Activated naive CD8-positive, alpha-beta T cell treated with anti-CD3 and anti-CD28 coated beads, Interleukin-2, amount 50 U/mL, for 24 hours (primary cell): ENCODE results near the gene MEF2B.
"Not testable (repeated sequence)": the region's sequence is repeated elsewhere in the genome, so short reads cannot be mapped to it uniquely, and the experiment has no call there.

ENCODE experiments used
- ATAC-seq: fragments of 150-1000 bp; cut with Tn5 transposase; one replicate; pipeline ENCODE4 v1.10.0; 2021
- DNase-seq: peaks from one replicate; pipeline ENCODE4 v3.0.0; 2021
- H3K27ac Mint-ChIP-seq: one replicate; pipeline ENCODE4 v1.8.0; 2021; ENCODE audit warnings: mild to moderate bottlenecking, mixed read lengths
- H3K27me3 Mint-ChIP-seq: one replicate; pipeline ENCODE4 v1.8.0; 2021; ENCODE audit warnings: mixed read lengths
- H3K36me3 Mint-ChIP-seq: one replicate; pipeline ENCODE4 v1.8.0; 2021; ENCODE audit warnings: low read depth, mixed read lengths
- H3K4me1 Mint-ChIP-seq: one replicate; pipeline ENCODE4 v1.8.0; 2021; ENCODE audit warnings: mixed read lengths
- H3K4me3 Mint-ChIP-seq: one replicate; pipeline ENCODE4 v1.8.0; 2021; ENCODE audit warnings: mild to moderate bottlenecking, moderate library complexity, mixed read lengths
- H3K9me3 Mint-ChIP-seq: one replicate; pipeline ENCODE4 v1.8.0; 2021; ENCODE audit warnings: mixed read lengths

MEF2B gene

DNA sequence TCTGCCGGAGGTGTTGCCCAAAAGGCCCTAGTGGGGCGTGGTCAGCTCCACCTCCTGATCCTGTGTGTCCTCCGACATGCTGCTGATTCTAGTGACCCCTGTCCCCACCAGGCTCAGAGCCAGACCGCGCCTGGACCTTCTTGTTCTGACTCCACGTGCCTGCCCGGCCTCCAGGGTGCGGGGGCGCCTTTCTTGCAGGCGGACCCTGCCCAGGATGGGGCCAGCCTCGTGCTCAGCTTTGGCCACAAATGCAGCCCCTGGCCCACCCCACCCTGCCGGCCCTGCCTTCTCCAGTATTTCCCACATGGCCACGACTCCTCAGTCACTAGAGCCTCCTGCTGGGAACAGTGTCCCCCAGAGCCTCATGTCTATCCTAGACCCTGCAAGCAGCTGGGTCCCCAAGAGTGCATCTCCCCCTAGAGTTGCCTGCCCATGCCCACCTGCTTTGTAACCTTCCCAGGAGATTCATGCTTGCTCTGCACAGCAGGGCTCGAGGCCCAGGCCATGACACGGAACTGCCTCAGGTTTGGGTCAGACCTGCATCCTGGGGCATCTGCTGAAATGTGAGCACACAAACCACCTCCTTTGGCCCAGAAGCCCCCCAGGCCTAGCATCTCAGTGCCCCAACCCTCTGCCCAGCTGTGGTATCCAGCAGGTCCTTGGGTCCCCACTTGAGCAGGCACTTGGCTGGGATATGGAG is 58.8 kb downstream of the MEF2B start:
- no peaks in the 10 kb centered on the region for H3K36me3 Mint-ChIP-seq
- H3K4me1 Mint-ChIP-seq = no peaks in the 10 kb centered on the region
- H3K9me3 Mint-ChIP-seq = no peaks in the 10 kb centered on the region
- H3K4me3 Mint-ChIP-seq = no peak overlapping the region
- H3K27ac Mint-ChIP-seq = no peak overlapping the region
- H3K27me3 Mint-ChIP-seq = no peaks in the 10 kb centered on the region
- ATAC-seq (no peak), DNase-seq (no peak)

DNA sequence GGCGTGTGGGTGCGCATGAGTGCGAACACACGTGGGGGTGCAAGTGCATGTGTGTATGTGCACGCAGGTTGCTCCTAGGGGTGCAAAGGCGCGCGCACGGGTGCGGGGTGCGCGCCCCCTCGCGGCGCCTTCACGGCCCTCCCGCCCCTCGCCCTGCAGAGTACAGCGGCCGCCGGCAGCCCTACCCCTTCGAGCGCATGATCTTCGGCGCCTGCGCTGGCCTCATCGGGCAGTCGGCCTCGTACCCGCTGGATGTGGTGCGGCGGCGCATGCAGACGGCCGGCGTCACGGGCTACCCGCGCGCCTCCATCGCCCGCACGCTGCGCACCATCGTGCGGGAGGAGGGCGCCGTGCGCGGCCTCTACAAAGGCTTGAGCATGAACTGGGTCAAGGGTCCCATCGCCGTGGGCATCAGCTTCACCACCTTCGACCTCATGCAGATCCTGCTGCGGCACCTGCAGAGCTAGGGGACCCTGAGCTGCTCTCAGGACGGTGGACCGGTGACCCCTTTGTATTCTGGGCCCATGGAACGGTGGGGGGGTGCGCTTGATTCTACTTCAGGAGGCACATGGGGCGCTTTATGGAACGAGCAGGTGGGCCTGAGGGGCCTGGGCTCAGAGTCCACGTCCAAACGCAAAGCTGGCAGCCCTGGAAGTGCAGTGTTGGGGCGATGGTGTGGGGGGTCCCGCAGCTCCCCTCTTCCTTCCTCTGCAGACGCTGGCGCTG is 59.5 kb downstream of the MEF2B start:
- Mint-ChIP-seq H3K27me3 (no peaks in the 10 kb centered on the region), H3K9me3 (no peaks in the 10 kb centered on the region), H3K4me3 (no peak overlapping the region), H3K27ac (no peak overlapping the region), H3K4me1 (no peaks in the 10 kb centered on the region), H3K36me3 (no peaks in the 10 kb centered on the region)
- peak; percentile 25 for DNase-seq
- ATAC-seq = peak; percentile 41

DNA sequence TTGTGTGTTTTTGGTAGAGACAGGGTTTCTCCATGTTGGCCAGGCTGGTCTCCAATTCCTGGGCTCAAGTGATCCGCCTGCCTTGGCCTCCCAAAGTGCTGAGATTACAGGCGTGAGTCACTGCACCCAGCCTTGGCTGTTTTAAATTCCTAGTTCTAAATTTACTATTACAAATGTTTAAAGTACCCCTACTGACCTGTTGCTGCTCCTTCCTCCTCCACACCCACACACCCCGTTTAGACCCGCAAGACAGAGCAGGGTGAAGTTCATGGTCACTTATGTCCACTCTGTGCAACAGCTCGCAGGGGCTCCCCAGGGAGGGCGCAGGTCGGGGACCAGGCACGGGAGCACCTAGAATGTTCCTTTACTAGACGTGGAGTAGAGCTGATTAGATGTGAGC is 60.5 kb downstream of the MEF2B start:
- no peak overlapping the region for H3K27ac Mint-ChIP-seq
- no peaks in the 10 kb centered on the region for H3K36me3 Mint-ChIP-seq
- DNase-seq (no peak), ATAC-seq (no peak)
- no peaks in the 10 kb centered on the region for H3K27me3 Mint-ChIP-seq
- H3K4me3 Mint-ChIP-seq = no peak overlapping the region
- H3K9me3 Mint-ChIP-seq = no peaks in the 10 kb centered on the region
- no peaks in the 10 kb centered on the region for H3K4me1 Mint-ChIP-seq

DNA sequence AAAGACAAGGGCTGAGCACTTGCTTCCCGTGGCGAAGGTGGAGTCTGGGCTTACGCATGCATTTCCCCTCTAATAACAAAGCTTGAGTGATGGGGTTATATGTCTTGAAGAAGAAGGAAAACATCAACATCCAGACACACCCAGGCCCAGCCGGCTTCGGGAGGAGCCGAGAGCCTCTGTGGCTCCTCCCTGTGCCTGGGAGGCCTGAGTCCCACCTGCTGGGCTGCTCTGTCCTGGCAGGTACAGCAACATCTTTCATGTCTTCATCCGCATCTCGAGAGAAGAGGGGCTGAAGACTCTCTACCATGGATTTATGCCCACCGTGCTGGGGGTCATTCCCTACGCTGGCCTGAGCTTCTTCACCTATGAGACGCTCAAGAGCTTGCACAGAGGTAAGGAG is 62.4 kb downstream of the MEF2B start:
- H3K36me3 Mint-ChIP-seq = no peaks in the 10 kb centered on the region
- H3K4me3 Mint-ChIP-seq = no peak overlapping the region
- no peak for DNase-seq
- ATAC-seq = no peak
- H3K9me3 Mint-ChIP-seq = no peaks in the 10 kb centered on the region
- no peaks in the 10 kb centered on the region for H3K4me1 Mint-ChIP-seq
- no peaks in the 10 kb centered on the region for H3K27me3 Mint-ChIP-seq
- H3K27ac Mint-ChIP-seq = no peak overlapping the region

DNA sequence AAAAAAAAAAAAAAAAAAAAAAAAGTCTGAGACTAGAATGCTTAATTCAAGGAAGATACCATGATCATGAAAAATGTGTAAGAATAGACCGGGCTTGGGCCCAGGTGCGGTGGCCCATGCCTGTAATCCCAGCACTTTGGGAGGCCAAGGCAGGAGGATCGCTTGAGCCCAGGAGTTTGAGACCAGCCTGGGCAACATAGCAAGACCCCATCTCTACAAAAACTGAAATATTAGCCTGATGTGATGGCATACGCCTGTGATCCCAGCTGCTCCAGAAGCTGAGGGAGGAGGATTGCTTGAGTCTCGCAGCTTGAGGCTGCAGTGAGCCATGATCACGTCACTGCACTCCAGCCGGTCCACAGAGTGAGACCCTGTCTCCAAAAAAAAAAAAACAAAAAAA is 63.1 kb downstream of the MEF2B start:
- not testable (repeated sequence) for DNase-seq, H3K27ac Mint-ChIP-seq, ATAC-seq, H3K36me3 Mint-ChIP-seq, H3K4me3 Mint-ChIP-seq, H3K4me1 Mint-ChIP-seq, H3K27me3 Mint-ChIP-seq, H3K9me3 Mint-ChIP-seq

DNA sequence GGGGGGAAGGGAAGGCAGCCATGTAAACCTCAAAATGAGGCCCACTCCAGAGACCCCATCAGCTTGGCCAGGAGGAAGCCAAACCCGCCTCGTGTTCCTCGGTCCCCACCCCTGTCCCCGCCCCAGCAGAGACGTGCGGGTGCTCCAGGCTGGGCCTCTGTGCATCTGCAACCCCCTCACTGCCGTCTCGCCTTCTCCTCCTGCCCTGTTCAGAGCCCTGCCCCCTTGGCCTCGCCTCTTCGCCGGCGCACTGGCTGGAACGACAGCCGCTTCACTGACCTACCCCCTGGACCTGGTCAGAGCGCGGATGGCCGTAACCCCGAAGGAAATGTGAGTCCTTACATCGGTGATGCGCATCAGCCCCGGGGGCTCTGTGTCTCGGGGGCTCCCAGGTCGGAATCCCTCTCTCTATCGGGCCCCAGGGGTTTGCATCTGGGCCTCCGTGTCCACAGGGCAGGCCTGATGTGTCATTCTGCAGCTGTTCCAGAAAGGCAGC is 64.0 kb downstream of the MEF2B start:
- Mint-ChIP-seq H3K36me3 (no peaks in the 10 kb centered on the region), H3K9me3 (no peaks in the 10 kb centered on the region), H3K27me3 (no peaks in the 10 kb centered on the region), H3K27ac (no peak overlapping the region), H3K4me3 (no peak overlapping the region), H3K4me1 (no peaks in the 10 kb centered on the region)
- no peak for ATAC-seq
- no peak for DNase-seq

DNA sequence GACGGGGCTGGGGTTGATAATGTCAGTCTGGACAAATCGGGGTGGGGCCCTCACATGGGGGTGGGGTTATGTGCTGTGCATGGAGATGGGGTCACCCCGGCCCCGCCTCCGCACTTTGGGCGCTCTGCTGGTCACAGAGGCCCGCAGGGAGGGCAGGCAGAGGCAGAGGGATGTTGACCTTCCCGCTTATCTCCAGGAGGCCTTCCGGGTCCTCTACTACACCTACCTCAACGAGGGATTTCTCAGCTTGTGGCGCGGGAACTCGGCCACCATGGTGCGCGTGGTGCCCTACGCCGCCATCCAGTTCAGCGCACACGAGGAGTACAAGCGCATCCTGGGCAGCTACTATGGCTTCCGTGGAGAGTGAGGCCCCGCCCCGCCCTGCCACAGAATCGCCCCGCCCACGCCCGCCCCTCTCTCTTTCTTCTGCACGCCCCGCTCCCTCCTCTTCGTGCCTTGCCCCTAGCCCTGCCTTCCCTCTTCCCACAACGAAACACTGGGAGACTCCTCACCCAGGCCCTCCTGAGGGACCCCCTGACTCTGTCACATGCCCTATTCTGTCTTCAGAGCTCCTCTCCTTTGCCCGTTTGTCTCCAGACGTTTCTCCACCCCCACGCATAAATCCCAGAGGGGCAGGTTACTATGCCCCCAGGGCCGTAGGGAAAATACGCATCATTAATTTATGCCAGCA is 64.6 kb downstream of the MEF2B start:
- Mint-ChIP-seq H3K27me3 (no peaks in the 10 kb centered on the region), H3K9me3 (no peaks in the 10 kb centered on the region), H3K4me3 (no peak overlapping the region), H3K27ac (no peak overlapping the region), H3K4me1 (no peaks in the 10 kb centered on the region), H3K36me3 (no peaks in the 10 kb centered on the region)
- ATAC-seq (no peak), DNase-seq (no peak)

DNA sequence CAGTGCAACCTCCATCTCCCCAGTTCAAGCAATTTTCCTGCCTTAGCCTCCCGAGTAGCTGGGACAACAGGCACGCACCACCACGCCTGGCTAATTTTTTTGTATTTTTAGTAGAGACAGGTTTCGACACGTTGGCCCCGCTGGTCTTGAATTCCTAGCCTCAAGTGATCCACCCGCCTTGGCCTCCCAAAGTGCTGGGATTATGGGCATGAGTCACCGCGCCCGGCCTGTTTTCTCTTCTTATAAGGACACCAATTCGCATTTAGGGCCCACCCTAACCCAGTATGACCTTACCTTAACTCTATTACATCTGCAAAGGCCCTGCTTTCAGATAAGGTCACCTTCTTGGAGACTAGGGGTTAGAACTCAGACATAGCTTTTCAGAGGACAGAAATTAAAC is 66.9 kb downstream of the MEF2B start:
- DNase-seq (no peak), ATAC-seq (no peak)
- H3K9me3 Mint-ChIP-seq = no peaks in the 10 kb centered on the region
- no peak overlapping the region for H3K27ac Mint-ChIP-seq
- no peaks in the 10 kb centered on the region for H3K27me3 Mint-ChIP-seq
- H3K4me1 Mint-ChIP-seq = no peaks in the 10 kb centered on the region
- H3K4me3 Mint-ChIP-seq = no peak overlapping the region
- no peaks in the 10 kb centered on the region for H3K36me3 Mint-ChIP-seq

DNA sequence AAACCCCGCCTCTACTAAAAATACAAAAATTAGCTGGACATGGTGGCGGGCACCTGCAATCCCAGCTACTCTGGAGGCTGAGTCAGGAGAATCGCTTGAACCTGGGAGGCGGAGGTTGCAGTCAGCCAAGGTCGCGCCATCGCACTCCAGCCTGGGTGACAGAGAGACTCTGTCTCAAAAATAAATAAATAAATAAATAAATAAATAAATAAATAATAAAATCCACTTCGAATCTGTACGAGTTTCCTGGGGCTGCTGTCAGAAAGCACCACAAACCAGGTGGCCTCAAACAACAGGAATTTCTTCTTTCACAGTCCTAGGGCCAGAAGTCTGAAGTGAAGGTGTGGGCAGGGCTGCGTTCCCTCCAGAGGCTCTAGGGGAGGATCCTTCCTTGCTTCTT is 67.5 kb downstream of the MEF2B start:
- H3K27ac Mint-ChIP-seq, ATAC-seq, DNase-seq, H3K4me1 Mint-ChIP-seq, H3K36me3 Mint-ChIP-seq, H3K9me3 Mint-ChIP-seq, H3K27me3 Mint-ChIP-seq, H3K4me3 Mint-ChIP-seq: not testable (repeated sequence)

DNA sequence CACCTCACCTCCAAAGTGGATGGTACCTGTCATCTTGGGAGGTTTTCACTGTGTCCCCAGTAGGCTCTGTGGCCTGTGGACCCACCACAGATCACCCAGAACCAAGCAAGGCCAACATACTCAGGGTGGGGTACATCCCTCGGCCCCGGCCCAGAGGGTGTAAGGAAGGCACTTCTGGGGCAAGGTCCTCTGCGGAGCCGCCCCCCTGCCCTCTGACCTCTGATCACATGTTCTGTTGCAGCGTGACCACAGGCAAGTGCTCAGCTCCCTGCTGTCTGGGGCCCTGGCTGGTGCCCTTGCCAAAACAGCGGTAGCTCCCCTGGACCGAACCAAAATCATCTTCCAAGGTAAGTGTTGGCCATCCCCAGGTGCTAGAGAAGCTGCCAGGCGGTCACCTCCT is 68.5 kb downstream of the MEF2B start:
- no peak overlapping the region for H3K27ac Mint-ChIP-seq
- no peaks in the 10 kb centered on the region for H3K4me1 Mint-ChIP-seq
- H3K27me3 Mint-ChIP-seq = no peaks in the 10 kb centered on the region
- no peaks in the 10 kb centered on the region for H3K36me3 Mint-ChIP-seq
- no peak overlapping the region for H3K4me3 Mint-ChIP-seq
- no peak for ATAC-seq
- no peak for DNase-seq
- H3K9me3 Mint-ChIP-seq = no peaks in the 10 kb centered on the region

DNA sequence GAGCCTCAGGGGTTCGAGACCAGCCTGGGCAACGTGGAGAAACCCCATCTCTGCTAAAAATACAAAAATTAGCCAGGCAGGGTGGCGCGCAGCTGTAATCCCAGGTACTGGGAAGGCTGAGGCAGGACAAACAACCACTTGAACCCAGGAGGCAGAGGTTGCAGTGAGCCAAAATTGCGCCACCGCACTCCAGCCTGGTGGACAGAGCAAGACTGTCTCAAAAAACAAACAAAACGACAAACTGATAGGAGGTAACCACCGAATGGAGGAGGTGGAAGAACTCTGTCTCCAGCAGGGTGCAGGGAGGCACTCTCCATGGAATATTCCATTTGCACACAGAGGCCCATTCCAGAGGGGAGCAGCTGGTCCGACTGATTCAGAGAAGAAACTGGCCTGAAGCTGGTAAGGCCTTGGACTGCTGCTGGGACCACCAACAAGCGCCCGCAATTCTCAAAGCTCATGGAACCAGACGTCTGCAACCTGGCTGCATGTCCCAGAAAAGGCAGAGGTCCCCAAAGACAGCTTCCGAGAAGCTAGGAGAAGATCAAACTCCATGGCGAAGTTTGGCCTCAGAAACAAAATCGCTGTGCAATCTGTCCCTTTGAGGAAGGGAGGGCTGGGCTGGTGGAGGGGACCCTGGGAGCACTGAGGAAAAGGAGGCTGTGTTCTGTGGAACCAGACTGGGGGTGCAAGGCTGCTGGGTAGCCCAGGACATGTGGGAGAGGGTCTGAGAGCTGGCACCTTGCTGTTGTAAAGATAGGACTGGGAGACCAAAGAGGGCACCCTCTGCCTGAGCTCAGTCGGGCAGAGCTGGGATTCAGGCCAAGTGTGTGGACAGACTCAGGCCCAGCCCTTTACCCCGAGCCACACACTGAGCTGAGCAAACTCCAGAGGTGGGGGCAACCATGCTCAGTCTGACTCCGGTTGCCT is 71.1 kb downstream of the MEF2B start:
- Mint-ChIP-seq H3K36me3 (no peaks in the 10 kb centered on the region), H3K27me3 (no peaks in the 10 kb centered on the region), H3K27ac (no peak overlapping the region), H3K4me3 (no peak overlapping the region), H3K4me1 (no peaks in the 10 kb centered on the region), H3K9me3 (no peaks in the 10 kb centered on the region)
- DNase-seq (no peak), ATAC-seq (no peak)

DNA sequence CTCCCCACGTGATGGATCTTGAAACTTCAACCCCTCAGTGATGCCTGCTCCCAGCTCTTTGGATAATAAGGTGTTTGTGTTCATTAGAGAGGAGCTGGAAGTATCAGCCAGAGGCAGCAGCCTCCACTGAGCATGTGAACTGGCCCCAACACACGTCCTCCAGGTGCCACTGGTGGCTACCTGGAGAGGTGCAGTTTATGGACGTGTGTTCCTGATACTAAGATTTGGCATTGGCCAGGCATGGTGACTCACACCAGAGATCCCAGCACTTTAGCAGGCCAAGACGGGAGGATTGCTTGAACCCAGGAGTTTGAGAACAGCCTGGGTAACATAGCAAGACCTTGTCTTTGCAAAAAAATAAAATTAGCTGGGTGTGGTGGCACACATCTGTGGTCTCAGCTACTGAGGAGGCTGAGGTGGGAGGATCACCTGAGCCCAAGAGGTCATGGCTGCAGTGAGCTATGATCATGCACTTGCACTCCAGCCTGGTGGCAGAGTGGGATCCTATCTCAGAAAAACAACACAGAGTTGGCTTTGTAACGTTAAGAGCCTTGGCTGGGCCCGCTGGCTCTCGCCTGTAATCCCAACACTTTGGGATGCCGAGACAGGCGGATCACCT is 71.9 kb downstream of the MEF2B start:
- Mint-ChIP-seq H3K27ac (no peak overlapping the region), H3K9me3 (no peaks in the 10 kb centered on the region), H3K4me3 (no peak overlapping the region), H3K36me3 (no peaks in the 10 kb centered on the region), H3K4me1 (no peaks in the 10 kb centered on the region), H3K27me3 (no peaks in the 10 kb centered on the region)
- DNase-seq = no peak
- no peak for ATAC-seq

DNA sequence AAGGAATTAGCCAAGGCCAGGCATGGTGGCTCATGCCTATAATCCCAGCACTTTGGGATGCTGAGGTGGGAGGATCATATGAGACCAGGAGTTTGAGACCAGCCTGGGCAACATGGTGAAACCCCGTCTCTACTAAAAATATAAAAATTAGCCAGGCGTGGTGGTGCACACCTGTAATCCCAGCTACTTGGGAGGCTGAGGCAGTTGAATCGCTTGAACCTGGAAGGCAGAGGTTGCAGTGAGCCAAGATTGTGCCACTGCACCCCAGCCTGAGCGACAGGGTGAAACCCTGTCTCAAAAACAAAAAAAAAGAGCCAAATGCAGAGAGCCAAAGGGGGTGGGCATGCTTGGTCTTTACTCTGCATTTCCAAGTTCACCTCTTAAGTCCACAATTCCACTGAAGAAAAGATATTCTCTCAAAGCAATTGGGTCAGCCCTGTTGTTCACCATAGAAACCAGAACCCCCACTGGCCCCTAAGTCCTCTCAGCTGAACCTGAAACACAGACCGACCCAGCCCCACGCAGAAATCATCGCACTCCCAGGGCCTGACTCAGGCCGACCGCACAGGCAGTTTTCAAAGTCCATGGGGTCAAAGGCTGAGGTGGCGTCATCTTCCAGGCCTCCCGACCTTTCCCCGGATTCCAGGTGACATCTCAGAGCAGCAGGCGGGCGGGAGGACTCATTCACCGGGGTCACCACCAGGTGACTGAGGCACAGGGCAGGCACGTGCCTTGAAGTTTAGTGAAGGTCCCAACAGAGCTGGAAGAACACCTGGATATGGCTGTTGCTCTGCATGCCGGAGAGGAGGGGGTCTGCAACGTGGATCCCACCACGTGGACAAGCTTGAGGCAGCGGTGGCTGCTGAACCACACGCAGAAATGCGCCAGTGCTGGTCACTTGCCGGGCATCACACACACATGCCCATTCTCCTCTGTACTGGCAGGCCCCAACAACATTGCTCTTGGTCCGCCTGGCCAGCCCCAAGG is 73.1 kb downstream of the MEF2B start:
- Mint-ChIP-seq H3K4me1 (no peaks in the 10 kb centered on the region), H3K27ac (no peak overlapping the region), H3K4me3 (no peak overlapping the region), H3K9me3 (no peaks in the 10 kb centered on the region), H3K27me3 (no peaks in the 10 kb centered on the region), H3K36me3 (no peaks in the 10 kb centered on the region)
- ATAC-seq (no peak), DNase-seq (no peak)
